ENCODE results near the gene PARS2.

- TF ChIP-seq POLR2AphosphoS5 (IDR thresholded peaks at IDR 0.05; ENCODE audit: low read depth) (no peak), CTCF (conservative IDR thresholded peaks at IDR 0.05; ENCODE audit: low read depth in 2 of 2) (no peak), EZH2 (IDR thresholded peaks at IDR 0.05; ENCODE audit: low read depth, unreplicated experiment) (no peak)
Observed at GRCh38 chr1:54807756-54808155, 43.4 kb upstream of the PARS2 start.

Measured in GM23338 (cell line).